GM19397 (cell line): ENCODE data around the gene ZNF677.
"Not testable (repeated sequence)": the region's sequence is repeated elsewhere in the genome, so short reads cannot be mapped to it uniquely, and the experiment has no call there.

Experiments used
- ATAC-seq: cut with Tn5 transposase; IDR thresholded peaks from one replicate; pipeline ENCODE4 v1.9.1; 2021; ENCODE audit warnings: mild to moderate bottlenecking, moderate library complexity; ENCODE audit not compliant: unreplicated experiment

The ZNF677 gene

GRCh38 chr19:53254411-53255341 lies at the start of gene ZNF677:
Gene ZNF677 (minus strand): TSS chr19:53254873. CDS start chr19:53251550, 3,323 bp downstream.
- no peak for ATAC-seq

- not testable (repeated sequence) for ATAC-seq
These were observed 46.7 kb upstream of the ZNF677 start for GRCh38 chr19:53301341-53301740.

GRCh38 chr19:53294786-53295441 lies 40.2 kb upstream of the ZNF677 start:
- ATAC-seq = no peak

GRCh38 chr19:53290758-53291549 lies 36.3 kb upstream of the ZNF677 start:
- no peak for ATAC-seq

- no peak for ATAC-seq
These were observed 30.4 kb upstream of the ZNF677 start for GRCh38 chr19:53285087-53285486.

GRCh38 chr19:53281947-53282346 lies 27.3 kb upstream of the ZNF677 start:
- ATAC-seq = not testable (repeated sequence)

GRCh38 chr19:53275480-53275879 lies 20.8 kb upstream of the ZNF677 start:
- no peak for ATAC-seq

- no peak for ATAC-seq
These were observed 17.4 kb upstream of the ZNF677 start for GRCh38 chr19:53272044-53272443.

GRCh38 chr19:53269861-53270260 lies 15.2 kb upstream of the ZNF677 start:
- not testable (repeated sequence) for ATAC-seq

- not testable (repeated sequence) for ATAC-seq
These were observed 12.9 kb upstream of the ZNF677 start, which contains the start of gene VN1R4 for GRCh38 chr19:53267623-53268022. Gene VN1R4 (minus strand): TSS chr19:53267723. CDS start chr19:53267665, 58 bp downstream.

- ATAC-seq = not testable (repeated sequence)
These were observed 3.2 kb upstream of the ZNF677 start, which contains the start of gene VN1R2 for GRCh38 chr19:53257715-53258342. Gene VN1R2 (plus strand): TSS chr19:53258292. CDS start chr19:53258376, 84 bp downstream.

GRCh38 chr19:53246498-53246897 lies 8.2 kb downstream of the ZNF677 start:
- ATAC-seq = no peak

- no peak for ATAC-seq
These were observed 17.4 kb downstream of the ZNF677 start for GRCh38 chr19:53237114-53237777.

GRCh38 chr19:53224606-53225005 lies 30.1 kb downstream of the ZNF677 start:
- no peak for ATAC-seq

GRCh38 chr19:53222716-53223115 lies 32.0 kb downstream of the ZNF677 start:
- not testable (repeated sequence) for ATAC-seq

GRCh38 chr19:53212703-53213320 lies 41.9 kb downstream of the ZNF677 start:
- ATAC-seq = no peak

- ATAC-seq = not testable (repeated sequence)
These were observed 43.1 kb downstream of the ZNF677 start for GRCh38 chr19:53211554-53211953.

- no peak for ATAC-seq
These were observed 57.8 kb downstream of the ZNF677 start for GRCh38 chr19:53196777-53197396.
